CD4-positive, CD25-positive, alpha-beta regulatory T cell (primary cell): ENCODE data around the gene CEP76. TPM values are rescaled to one million over a fixed set of nuclear protein-coding genes. Genes with fewer than 3 reads are reported as not detected.

Experiments
- ATAC-seq, 2 donors: fragments of 150-1000 bp; cut with Tn5 transposase; one replicate each; pipeline ENCODE4 v1.10.0; 2021; ENCODE audit warnings: low read depth in 2 of 2, moderate number of reproducible peaks in 2 of 2, moderate library complexity in 1 of 2
- DNase-seq, 3 donors: peaks; one replicate each; pipeline versions ENCODE4 v3.0.0 to v3.0.0-alpha.2; 2012 to 2022; ENCODE audit warnings: mixed read lengths in 1 of 3
- H3K27ac ChIP-seq: one replicate; pipeline ENCODE4 v1.7.0; 2013; ENCODE audit warnings: mild to moderate bottlenecking, low read length; ENCODE audit not compliant: insufficient read depth, poor library complexity, severe bottlenecking
- H3K27me3 ChIP-seq: one replicate; pipeline ENCODE4 v1.7.0; 2013; ENCODE audit warnings: low read length; ENCODE audit not compliant: control insufficient read depth, insufficient read depth
- H3K36me3 ChIP-seq: one replicate; pipeline ENCODE4 v1.7.0; 2013; ENCODE audit warnings: mild to moderate bottlenecking, low read length, moderate library complexity; ENCODE audit not compliant: control insufficient read depth, insufficient read depth
- H3K4me1 ChIP-seq: 2 replicates; pipeline ENCODE4 v1.7.0; 2013; ENCODE audit warnings: mild to moderate bottlenecking, low read length; ENCODE audit not compliant: insufficient read depth, control insufficient read depth, poor library complexity, severe bottlenecking
- H3K4me3 ChIP-seq: one replicate; pipeline ENCODE4 v1.7.0; 2013; ENCODE audit warnings: low read depth, mild to moderate bottlenecking, low read length, moderate library complexity
- H3K9me3 ChIP-seq, 2 experiments: 1 replicate in 1 of 2; 2 replicates in 1 of 2; pipeline ENCODE4 v1.7.0; 2013; ENCODE audit warnings: low read length in 2 of 2, mild to moderate bottlenecking in 1 of 2, moderate library complexity in 1 of 2; ENCODE audit not compliant: control insufficient read depth in 2 of 2
- H3K27ac Mint-ChIP-seq, 3 donors: one replicate each; pipeline ENCODE4 v1.8.0; 2020 to 2022; ENCODE audit warnings: mild to moderate bottlenecking in 3 of 3, mixed read lengths in 3 of 3, moderate library complexity in 2 of 3
- H3K27me3 Mint-ChIP-seq: one replicate; pipeline ENCODE4 v1.8.0; 2022; ENCODE audit warnings: mild to moderate bottlenecking, mixed read lengths
- H3K36me3 Mint-ChIP-seq: one replicate; pipeline ENCODE4 v1.8.0; 2020; ENCODE audit warnings: mixed read lengths
- H3K4me1 Mint-ChIP-seq, 4 donors: one replicate each; pipeline ENCODE4 v1.8.0; 2020 to 2022; ENCODE audit warnings: mixed read lengths in 4 of 4, mild to moderate bottlenecking in 1 of 4
- H3K4me3 Mint-ChIP-seq, 4 donors: one replicate each; pipeline ENCODE4 v1.8.0; 2020 to 2022; ENCODE audit warnings: mild to moderate bottlenecking in 4 of 4, mixed read lengths in 4 of 4, moderate library complexity in 3 of 4
- H3K9me3 Mint-ChIP-seq, 7 donors: one replicate each; pipeline ENCODE4 v1.8.0; 2020 to 2022; ENCODE audit warnings: mixed read lengths in 7 of 7, mild to moderate bottlenecking in 3 of 7, moderate library complexity in 2 of 7
- polyA plus RNA-seq, 4 donors: library from polyadenylated mRNA; unstranded; fragments of 300-500 nt; fragmentation: Illumina TruSeq; gene quantifications; one replicate each; pipeline ENCODE4 v1.2.3, GENCODE V29; 2021
- total RNA-seq: library from RNA; stranded (reverse); gene quantifications from one replicate; pipeline ENCODE4 v1.2.3, GENCODE V29; 2022

The CEP76 gene
- total and polyA plus RNA-seq, 5 donors from 2014 or later, result 7.3 to 14.2 (median 8.8) TPM

DNA sequence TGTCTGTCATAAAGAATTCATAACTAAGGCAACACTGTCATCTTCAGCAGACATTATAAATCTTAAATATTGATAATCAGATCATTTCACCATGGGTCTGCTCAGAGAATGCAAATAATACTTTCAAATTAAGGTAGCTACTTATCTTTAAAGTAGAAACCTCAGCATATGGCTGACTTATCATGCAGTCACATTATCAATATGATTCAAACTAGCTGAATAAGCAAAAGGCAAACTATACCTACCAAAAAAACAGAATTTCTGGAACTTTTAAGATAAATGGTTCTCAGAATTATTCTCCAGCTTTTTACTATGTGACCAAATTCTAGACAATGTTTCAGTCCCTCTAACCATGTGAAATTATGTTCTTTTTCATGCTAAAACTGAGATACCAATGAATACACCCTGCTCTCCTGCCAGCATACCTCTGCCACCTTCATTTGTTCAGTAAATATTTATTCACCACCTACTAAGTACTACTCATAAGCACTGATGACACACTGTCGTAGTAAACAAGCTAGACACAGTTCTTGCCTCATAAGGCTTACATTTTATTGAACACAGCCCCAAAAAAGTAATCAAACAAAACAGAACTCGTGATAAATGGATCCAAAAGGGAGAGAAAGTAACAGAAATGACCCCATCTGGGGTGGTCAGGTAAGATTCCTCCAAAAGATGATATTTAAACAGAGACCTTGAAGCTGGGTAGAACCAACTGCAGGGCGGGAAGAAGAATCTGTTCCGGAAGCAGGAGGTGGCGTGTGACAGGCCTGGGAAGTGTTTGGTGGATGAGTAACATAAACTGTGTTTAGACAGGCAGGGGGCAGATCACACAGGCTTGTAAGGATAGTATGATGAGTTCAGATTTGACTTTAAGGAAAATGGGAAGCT lies 62.3 kb downstream of the CEP76 start:
- ATAC-seq (no peak), DNase-seq (no peak)
- H3K27ac ChIP-seq, result no peak overlapping the region
- Mint-ChIP-seq H3K27ac (no peak overlapping the region), H3K27me3 (peaks cover 31% of the 10 kb centered on the region), H3K4me3 (no peak overlapping the region), H3K9me3 (peaks cover 0 to 3% (median 0%) of the 10 kb centered on the region in 7 donors), H3K36me3 (no peaks in the 10 kb centered on the region), H3K4me1 (no peaks in the 10 kb centered on the region)
- H3K9me3 ChIP-seq, result no peaks in the 10 kb centered on the region
- no peaks in the 10 kb centered on the region for H3K4me1 ChIP-seq
- no peaks in the 10 kb centered on the region for H3K36me3 ChIP-seq
- H3K27me3 ChIP-seq, result peaks cover 7% of the 10 kb centered on the region
- H3K4me3 ChIP-seq, result no peak overlapping the region

DNA sequence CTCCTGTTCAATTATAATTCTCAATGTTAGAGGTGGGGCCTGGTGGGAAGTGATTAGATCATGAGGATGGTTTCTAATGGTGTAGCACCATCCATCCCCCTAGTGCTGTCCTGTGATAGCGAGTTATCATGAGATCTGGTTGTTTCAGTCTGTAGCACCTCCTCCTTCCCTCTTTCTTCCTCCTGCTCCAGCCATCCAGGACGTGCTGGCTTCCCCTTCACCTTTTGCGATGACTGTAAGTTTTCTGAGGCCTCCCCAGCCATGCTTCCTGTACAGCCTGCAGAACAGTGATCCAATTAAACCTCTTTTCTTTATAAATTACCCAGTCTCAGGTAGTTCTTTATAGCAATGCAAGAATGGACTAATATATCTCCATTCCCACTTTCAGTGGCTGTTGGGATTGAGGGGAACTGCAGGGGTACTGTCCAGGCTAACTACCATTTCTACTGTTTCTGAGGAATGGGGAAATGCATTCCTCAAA lies 63.8 kb downstream of the CEP76 start:
- Histone ChIP-seq H3K4me1 (no peaks in the 10 kb centered on the region), H3K27me3 (peaks cover 7% of the 10 kb centered on the region), H3K4me3 (no peak overlapping the region), H3K36me3 (no peaks in the 10 kb centered on the region), H3K9me3 (no peaks in the 10 kb centered on the region), H3K27ac (no peak overlapping the region)
- no peak for DNase-seq
- Mint-ChIP-seq H3K27me3 (peaks cover 24% of the 10 kb centered on the region), H3K9me3 (peaks cover 0 to 3% (median 0%) of the 10 kb centered on the region in 7 donors), H3K27ac (no peak overlapping the region), H3K4me3 (no peak overlapping the region), H3K4me1 (no peaks in the 10 kb centered on the region), H3K36me3 (no peaks in the 10 kb centered on the region)
- no peak for ATAC-seq

DNA sequence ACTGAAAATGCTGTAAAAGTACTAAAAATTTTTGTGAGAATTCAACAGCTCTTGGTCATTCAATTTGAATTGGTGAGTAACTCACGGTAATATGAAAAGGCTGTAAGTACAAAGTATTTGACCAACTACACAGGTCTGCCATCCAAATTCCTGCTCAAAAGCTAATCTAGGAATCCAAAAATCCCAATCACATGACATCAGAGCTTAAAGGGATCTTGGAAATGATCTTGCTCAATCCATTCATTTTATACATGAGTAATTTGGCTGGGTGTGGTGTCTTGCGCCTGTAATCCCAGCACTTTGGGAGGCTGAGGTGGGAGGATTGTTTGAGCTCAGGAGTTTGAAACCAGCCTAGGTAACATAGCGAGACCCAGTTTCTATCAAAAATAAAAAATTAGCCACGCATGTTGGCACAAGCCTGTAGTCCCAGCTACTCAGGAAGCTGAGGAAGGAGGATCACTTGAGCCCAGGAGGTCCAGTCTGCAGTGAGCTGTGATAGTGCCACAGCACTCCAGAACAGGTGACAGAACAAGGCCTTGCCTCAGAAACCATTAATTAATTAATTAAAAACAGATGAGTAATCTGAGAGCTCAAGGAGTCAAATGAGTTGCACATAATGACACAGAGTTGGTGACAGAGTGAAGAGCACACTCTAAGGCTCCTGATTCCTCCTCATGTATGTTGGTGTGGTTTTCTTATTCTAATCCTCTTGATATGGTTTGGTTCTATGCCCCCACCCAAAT lies 64.5 kb downstream of the CEP76 start:
- H3K4me1 Mint-ChIP-seq, result no peaks in the 10 kb centered on the region

DNA sequence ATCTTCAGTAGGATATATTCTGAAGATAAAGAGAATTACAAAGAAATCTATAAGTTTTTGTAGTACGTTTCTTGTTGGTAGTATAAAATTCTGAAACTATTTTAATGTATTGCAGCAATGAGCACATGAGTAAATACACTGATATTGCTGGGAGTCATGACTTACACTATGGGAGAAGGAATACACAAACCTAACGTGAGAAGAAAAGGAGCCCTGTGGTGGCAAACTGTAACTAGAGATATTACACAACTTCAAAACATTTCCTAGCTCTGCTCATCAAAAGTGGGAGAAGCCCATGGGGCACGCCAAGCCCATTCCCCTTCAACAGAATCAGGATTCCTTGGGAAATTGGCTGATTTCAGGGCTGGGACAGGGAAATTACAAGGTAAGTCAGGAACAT lies 65.1 kb downstream of the CEP76 start:
- no peak overlapping the region for H3K27ac Mint-ChIP-seq
- no peak overlapping the region for H3K4me3 ChIP-seq

More for the DNA sequence above, 64.5 kb downstream of the CEP76 start:
- Mint-ChIP-seq H3K36me3 (no peaks in the 10 kb centered on the region), H3K27ac (no peak overlapping the region), H3K4me3 (no peak overlapping the region), H3K9me3 (peaks cover 0 to 3% (median 0%) of the 10 kb centered on the region in 7 donors), H3K27me3 (peaks cover 19% of the 10 kb centered on the region)
- no peaks in the 10 kb centered on the region for H3K4me1 ChIP-seq
- H3K36me3 ChIP-seq, result no peaks in the 10 kb centered on the region
- peaks cover 6% of the 10 kb centered on the region for H3K27me3 ChIP-seq
- H3K27ac ChIP-seq, result no peak overlapping the region
- ATAC-seq, result no peak
- no peaks in the 10 kb centered on the region for H3K9me3 ChIP-seq
- DNase-seq, result no peak
- no peak overlapping the region for H3K4me3 ChIP-seq

DNA sequence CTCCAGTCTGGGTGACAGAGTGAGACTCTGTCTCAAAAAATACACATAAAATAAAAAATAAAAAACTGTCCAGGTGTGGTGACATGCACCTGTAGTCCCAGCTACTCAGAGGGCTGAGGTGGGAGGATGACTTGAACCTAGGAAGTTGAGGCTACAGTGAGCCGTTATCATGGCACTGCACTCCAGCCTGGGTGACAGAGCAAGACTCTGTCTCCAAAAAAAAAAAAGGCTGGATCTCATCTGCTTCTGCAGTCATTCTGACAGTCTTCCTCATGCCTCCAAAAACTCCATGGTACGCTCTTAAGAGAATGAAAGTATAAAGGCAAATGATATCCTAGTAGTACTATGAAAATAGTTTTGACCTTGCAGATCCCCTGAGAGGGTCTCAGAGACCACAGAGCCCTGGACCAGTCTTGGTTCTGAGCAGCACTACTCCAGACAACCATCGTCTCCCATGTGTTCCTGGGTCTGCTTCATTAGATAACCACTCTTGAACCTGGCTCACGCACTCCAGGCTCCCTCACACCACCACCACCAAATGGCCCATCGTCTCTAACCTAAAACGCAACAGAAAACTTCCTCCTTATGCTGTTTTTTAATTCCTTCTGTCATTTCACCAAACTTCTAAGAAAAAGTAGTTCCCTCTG lies 70.6 kb downstream of the CEP76 start:
- no peaks in the 10 kb centered on the region for H3K4me1 ChIP-seq
- no peak overlapping the region for H3K4me3 Mint-ChIP-seq
- no peak overlapping the region for H3K27ac Mint-ChIP-seq
- H3K27ac ChIP-seq, result no peak overlapping the region
- DNase-seq (no peak), ATAC-seq (no peak)
- H3K9me3 Mint-ChIP-seq, result peaks cover 0 to 2% (median 0%) of the 10 kb centered on the region in 7 donors
- H3K4me3 ChIP-seq, result no peak overlapping the region
- H3K9me3 ChIP-seq, result peaks cover 0 to 2% of the 10 kb centered on the region in 2 experiments
- peaks cover 22% of the 10 kb centered on the region for H3K27me3 Mint-ChIP-seq
- H3K4me1 Mint-ChIP-seq, result no peaks in the 10 kb centered on the region
- H3K36me3 ChIP-seq, result no peaks in the 10 kb centered on the region
- peaks cover 6% of the 10 kb centered on the region for H3K27me3 ChIP-seq
- no peaks in the 10 kb centered on the region for H3K36me3 Mint-ChIP-seq

More for the DNA sequence above, 65.1 kb downstream of the CEP76 start:
- H3K4me1 ChIP-seq, result no peaks in the 10 kb centered on the region
- DNase-seq (no peak), ATAC-seq (no peak)
- Mint-ChIP-seq H3K36me3 (no peaks in the 10 kb centered on the region), H3K27me3 (peaks cover 18% of the 10 kb centered on the region), H3K9me3 (peaks cover 0 to 3% (median 0%) of the 10 kb centered on the region in 7 donors), H3K4me3 (no peak overlapping the region), H3K4me1 (no peaks in the 10 kb centered on the region)
- H3K27ac ChIP-seq, result no peak overlapping the region
- no peaks in the 10 kb centered on the region for H3K36me3 ChIP-seq
- peaks cover 3% of the 10 kb centered on the region for H3K27me3 ChIP-seq
- H3K9me3 ChIP-seq, result no peaks in the 10 kb centered on the region

DNA sequence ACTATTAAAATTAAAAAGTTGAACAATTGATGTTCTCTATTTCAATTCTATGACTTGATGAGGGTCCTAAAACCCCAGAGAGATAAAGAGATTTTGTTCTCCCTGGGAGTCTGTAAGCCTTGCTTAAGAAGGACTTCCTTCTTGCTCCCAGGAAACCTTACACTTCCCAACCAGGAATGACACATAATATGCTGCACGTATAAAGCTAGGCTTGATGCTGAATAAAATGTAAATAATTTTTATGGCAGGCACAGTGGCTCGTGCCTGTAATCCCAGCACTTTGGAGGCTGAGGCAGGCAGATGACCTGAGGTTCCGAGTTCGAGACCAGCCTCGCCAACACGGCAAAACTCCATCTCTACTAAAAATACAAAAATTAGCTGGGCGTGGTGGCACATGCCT lies 72.4 kb downstream of the CEP76 start:
- H3K36me3 ChIP-seq, result no peaks in the 10 kb centered on the region
- H3K9me3 ChIP-seq, result peaks cover 0 to 2% of the 10 kb centered on the region in 2 experiments
- Mint-ChIP-seq H3K4me1 (no peaks in the 10 kb centered on the region), H3K27ac (no peak overlapping the region), H3K36me3 (no peaks in the 10 kb centered on the region), H3K4me3 (no peak overlapping the region), H3K27me3 (peaks cover 18% of the 10 kb centered on the region), H3K9me3 (peaks cover 0 to 2% (median 0%) of the 10 kb centered on the region in 7 donors)
- DNase-seq (no peak), ATAC-seq (no peak)
- H3K4me1 ChIP-seq, result no peaks in the 10 kb centered on the region
- no peak overlapping the region for H3K4me3 ChIP-seq
- no peak overlapping the region for H3K27ac ChIP-seq
- H3K27me3 ChIP-seq, result peaks cover 7% of the 10 kb centered on the region
